Measurements from ENCODE around the gene PRSS50. TPM values are rescaled to one million over a fixed set of nuclear protein-coding genes. Genes with fewer than 3 reads are reported as not detected.

Gene PRSS50
- polyA plus RNA-seq, 1 of the 3 experiments (the other 2 are of a cell fraction) = not detected

DNA sequence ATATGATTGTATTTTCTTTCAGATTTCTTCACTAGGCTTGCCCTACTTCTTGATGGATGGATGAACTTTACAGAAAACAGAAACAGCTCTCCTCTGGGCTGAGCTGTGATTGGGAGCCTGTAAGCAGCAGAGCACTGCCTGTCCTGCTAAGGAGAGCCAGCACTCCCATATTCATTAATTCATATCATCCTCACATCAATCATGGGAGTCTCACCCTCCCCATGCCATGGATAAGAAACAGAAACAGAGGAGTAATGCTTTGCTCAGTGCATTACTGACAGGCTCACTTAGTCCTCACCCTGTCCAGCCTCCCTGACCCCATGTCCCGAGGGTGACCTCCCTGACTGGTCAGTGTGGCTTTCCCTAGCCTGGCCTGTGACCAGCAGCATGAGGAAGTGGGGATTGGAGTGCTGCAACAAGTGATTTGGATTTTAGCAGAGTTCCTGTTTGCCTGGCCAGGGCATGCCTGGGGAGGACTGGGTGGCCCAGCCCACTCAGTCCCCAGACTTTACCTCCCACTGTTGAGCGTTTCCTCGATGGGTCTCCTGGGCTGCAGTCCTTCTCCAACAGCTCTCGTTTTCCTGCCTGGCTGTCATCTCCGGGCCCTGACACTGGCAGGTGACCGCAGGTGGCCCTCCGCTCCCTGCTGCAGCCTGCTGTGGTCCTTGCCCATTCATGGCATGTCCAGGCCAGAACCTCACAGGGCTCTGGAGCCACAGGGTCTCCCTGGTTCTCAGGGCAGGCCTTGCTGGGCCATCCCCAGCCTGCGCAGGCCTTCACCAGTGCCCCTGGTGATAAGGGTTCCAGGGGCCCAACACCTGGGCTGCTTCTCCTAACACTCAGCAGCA lies 17.8 kb downstream of the PRSS50 start:
- ChIA-PET CTCF (interaction anchor here (0.8 to 4.2 kb wide), 8 partner anchors 28 to 224 kb away, joined by 3 to 52 read pairs (median 12); no protein-coding TSS in a partner anchor), POLR2A (interaction anchor here (0.7 to 1.3 kb wide), 2 partner anchors 145 to 494 kb away, joined by 3 to 7 read pairs; no protein-coding TSS in a partner anchor)
- H3K27me3 ChIP-seq (ENCODE audit: insufficient read depth) = peaks cover 14% of the 10 kb centered on the region
- no peak overlapping the region for H3K4me3 ChIP-seq (ENCODE audit: low read depth in 2 of 2, low read length in 1 of 2)
- WGBS (ENCODE audit: low lambda C conversion rate) = 89% methylated on average over 6 of the region's 8 CpGs
- peak overlapping the region in 1 of 2 experiments; percentile 94; a peak in 2 of 4 replicates for H3K27ac ChIP-seq (ENCODE audit: low read depth in 2 of 2, low read length in 1 of 2)
- no peaks in the 10 kb centered on the region for H3K36me3 ChIP-seq (replicated peaks in 1 of 2; ENCODE audit: control insufficient read depth in 1 of 2, insufficient read depth in 2 of 2, low read length in 1 of 2)
- no peaks in the 10 kb centered on the region for H4K20me1 ChIP-seq (ENCODE audit: insufficient read depth)
- peak; percentile 52 for DNase-seq
- H3F3A ChIP-seq (replicated peaks; ENCODE audit: insufficient read depth) = no peaks in the 10 kb centered on the region
- H3K9me2 ChIP-seq = no peaks in the 10 kb centered on the region
- H3K9ac ChIP-seq = no peak overlapping the region
- H2AFZ ChIP-seq (ENCODE audit: low read depth) = no peak overlapping the region
- H3K79me2 ChIP-seq (ENCODE audit: insufficient read depth) = no peaks in the 10 kb centered on the region
- no peak overlapping the region for H3K4me2 ChIP-seq
- no peaks in the 10 kb centered on the region for H3K9me3 ChIP-seq
- H3K4me1 ChIP-seq (ENCODE audit: control insufficient read depth in 1 of 2, insufficient read depth in 2 of 2, low read depth in 1 of 2, low read length in 1 of 2) = peaks cover 0 to 50% of the 10 kb centered on the region in 2 experiments; a peak in 1 of 4 replicates
- TF ChIP-seq RCOR1 (IDR thresholded peaks at IDR 0.05; ENCODE audit: low read length) = no peak
- TF ChIP-seq JUND (IDR thresholded peaks at IDR 0.05) = no peak
- TF ChIP-seq GABPA (IDR thresholded peaks at IDR 0.05; ENCODE audit: low read depth) = no peak
- TF ChIP-seq PBX3 (IDR thresholded peaks at IDR 0.05) = no peak
- TF ChIP-seq EP300 (IDR thresholded peaks at IDR 0.05; ENCODE audit: borderline replicate concordance in 1 of 2, low read depth in 1 of 2, low read length in 1 of 2) = 0 out of 4 replicates have a peak, but pooled peaks of 1 of the 2 experiments have one; percentile 18

DNA sequence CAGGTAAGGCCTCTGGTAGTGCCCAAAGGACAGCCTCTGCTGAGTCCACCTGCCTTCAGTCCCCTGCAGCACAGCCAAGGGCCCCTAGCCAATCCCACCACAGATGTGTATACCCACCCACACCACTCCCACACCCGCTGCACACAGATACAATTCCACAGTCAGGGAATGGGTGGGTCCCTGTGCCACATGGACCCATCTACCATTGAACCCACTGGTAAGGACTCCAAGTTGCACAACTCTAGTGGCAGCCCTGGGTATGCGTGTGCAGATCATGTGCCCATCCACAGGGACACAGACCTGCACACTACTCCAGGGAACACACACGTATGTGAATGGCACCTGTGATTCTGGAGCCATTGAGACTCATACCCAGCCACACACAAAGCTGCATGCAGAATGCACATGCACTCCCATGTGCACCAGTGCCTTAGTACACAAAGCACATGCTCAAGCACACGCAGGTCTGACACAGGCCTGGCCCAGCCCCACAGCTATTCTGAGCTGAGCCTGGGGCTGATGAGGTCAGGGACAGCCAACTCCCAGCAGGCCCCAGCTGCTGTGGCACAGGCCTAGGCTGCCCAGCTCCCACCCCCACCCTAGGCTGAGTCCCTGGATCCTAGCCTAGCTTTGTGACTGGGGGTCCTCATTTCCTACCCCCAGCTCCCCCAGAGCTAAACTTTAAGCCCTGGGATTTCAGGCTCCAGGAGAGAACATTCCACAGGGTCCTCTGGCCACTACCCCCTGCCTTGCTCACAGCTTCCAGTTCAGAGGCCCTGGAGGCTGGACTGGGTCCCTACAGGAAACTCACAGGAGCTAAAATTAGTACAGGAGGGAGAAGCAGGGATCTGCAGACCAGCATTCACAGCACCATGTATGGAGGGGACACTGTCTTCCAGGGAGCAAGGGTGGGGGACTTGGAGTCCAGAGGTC lies 21.4 kb downstream of the PRSS50 start:
- H3K4me3 ChIP-seq (ENCODE audit: low read depth in 2 of 2, low read length in 1 of 2) = no peak overlapping the region
- no peak overlapping the region for H2AFZ ChIP-seq (ENCODE audit: low read depth)
- peaks cover under 1% of the 10 kb centered on the region; the same call in 1 of the 2 replicates for H3K27me3 ChIP-seq (ENCODE audit: insufficient read depth)
- 100% methylated on average over 1 of the region's 4 CpGs for WGBS (ENCODE audit: low lambda C conversion rate)
- no peak overlapping the region; a peak in 1 of 4 replicates for H3K27ac ChIP-seq (ENCODE audit: low read depth in 2 of 2, low read length in 1 of 2)
- H3K9me3 ChIP-seq = no peaks in the 10 kb centered on the region
- no peak overlapping the region for H3K4me2 ChIP-seq
- no peak overlapping the region for H3K9ac ChIP-seq
- no peaks in the 10 kb centered on the region for H3K36me3 ChIP-seq (replicated peaks in 1 of 2; ENCODE audit: control insufficient read depth in 1 of 2, insufficient read depth in 2 of 2, low read length in 1 of 2)
- no peaks in the 10 kb centered on the region for H3K9me2 ChIP-seq
- H3F3A ChIP-seq (replicated peaks; ENCODE audit: insufficient read depth) = no peaks in the 10 kb centered on the region
- POLR2A ChIA-PET = no interaction called here
- no peak for DNase-seq
- H3K4me1 ChIP-seq (ENCODE audit: control insufficient read depth in 1 of 2, insufficient read depth in 2 of 2, low read depth in 1 of 2, low read length in 1 of 2) = peaks cover 0 to 33% of the 10 kb centered on the region in 2 experiments; a peak in 1 of 4 replicates
- CTCF ChIA-PET = interaction anchor here (0.8 to 5.7 kb wide), 9 partner anchors 9 to 214 kb away, joined by 3 to 42 read pairs (median 3); no protein-coding TSS in a partner anchor
- no peaks in the 10 kb centered on the region for H4K20me1 ChIP-seq (ENCODE audit: insufficient read depth)
- no peaks in the 10 kb centered on the region for H3K79me2 ChIP-seq (ENCODE audit: insufficient read depth)
- TF ChIP-seq JUND (IDR thresholded peaks at IDR 0.05) (no peak), RXRA (IDR thresholded peaks at IDR 0.05; ENCODE audit: borderline replicate concordance, low read depth) (no peak), FOXJ3 (CRISPR knock-in tag; IDR thresholded peaks at IDR 0.05) (no peak), SMC3 (IDR thresholded peaks at IDR 0.05; ENCODE audit: low read depth, low read length) (no peak), RFX5 (IDR thresholded peaks at IDR 0.05; ENCODE audit: low read length) (no peak), TCF12 (IDR thresholded peaks at IDR 0.05) (no peak), TEAD4 (IDR thresholded peaks at IDR 0.05; ENCODE audit: borderline replicate concordance, insufficient read depth) (no peak)
- TF ChIP-seq, protein P1, sequence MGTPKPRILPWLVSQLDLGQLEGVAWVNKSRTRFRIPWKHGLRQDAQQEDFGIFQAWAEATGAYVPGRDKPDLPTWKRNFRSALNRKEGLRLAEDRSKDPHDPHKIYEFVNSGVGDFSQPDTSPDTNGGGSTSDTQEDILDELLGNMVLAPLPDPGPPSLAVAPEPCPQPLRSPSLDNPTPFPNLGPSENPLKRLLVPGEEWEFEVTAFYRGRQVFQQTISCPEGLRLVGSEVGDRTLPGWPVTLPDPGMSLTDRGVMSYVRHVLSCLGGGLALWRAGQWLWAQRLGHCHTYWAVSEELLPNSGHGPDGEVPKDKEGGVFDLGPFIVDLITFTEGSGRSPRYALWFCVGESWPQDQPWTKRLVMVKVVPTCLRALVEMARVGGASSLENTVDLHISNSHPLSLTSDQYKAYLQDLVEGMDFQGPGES (IDR thresholded peaks at IDR 0.05; ENCODE audit: low read depth, low read length) = no peak
- TF ChIP-seq, protein P2, sequence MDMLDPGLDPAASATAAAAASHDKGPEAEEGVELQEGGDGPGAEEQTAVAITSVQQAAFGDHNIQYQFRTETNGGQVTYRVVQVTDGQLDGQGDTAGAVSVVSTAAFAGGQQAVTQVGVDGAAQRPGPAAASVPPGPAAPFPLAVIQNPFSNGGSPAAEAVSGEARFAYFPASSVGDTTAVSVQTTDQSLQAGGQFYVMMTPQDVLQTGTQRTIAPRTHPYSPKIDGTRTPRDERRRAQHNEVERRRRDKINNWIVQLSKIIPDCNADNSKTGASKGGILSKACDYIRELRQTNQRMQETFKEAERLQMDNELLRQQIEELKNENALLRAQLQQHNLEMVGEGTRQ (IDR thresholded peaks at IDR 0.05; ENCODE audit: borderline replicate concordance, low read depth, low read length) = no peak
- TF ChIP-seq, protein P3, sequence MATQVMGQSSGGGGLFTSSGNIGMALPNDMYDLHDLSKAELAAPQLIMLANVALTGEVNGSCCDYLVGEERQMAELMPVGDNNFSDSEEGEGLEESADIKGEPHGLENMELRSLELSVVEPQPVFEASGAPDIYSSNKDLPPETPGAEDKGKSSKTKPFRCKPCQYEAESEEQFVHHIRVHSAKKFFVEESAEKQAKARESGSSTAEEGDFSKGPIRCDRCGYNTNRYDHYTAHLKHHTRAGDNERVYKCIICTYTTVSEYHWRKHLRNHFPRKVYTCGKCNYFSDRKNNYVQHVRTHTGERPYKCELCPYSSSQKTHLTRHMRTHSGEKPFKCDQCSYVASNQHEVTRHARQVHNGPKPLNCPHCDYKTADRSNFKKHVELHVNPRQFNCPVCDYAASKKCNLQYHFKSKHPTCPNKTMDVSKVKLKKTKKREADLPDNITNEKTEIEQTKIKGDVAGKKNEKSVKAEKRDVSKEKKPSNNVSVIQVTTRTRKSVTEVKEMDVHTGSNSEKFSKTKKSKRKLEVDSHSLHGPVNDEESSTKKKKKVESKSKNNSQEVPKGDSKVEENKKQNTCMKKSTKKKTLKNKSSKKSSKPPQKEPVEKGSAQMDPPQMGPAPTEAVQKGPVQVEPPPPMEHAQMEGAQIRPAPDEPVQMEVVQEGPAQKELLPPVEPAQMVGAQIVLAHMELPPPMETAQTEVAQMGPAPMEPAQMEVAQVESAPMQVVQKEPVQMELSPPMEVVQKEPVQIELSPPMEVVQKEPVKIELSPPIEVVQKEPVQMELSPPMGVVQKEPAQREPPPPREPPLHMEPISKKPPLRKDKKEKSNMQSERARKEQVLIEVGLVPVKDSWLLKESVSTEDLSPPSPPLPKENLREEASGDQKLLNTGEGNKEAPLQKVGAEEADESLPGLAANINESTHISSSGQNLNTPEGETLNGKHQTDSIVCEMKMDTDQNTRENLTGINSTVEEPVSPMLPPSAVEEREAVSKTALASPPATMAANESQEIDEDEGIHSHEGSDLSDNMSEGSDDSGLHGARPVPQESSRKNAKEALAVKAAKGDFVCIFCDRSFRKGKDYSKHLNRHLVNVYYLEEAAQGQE (IDR thresholded peaks at IDR 0.05; ENCODE audit: low read depth, low read length) = no peak
- TF ChIP-seq, protein P4, sequence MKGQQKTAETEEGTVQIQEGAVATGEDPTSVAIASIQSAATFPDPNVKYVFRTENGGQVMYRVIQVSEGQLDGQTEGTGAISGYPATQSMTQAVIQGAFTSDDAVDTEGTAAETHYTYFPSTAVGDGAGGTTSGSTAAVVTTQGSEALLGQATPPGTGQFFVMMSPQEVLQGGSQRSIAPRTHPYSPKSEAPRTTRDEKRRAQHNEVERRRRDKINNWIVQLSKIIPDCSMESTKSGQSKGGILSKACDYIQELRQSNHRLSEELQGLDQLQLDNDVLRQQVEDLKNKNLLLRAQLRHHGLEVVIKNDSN (IDR thresholded peaks at IDR 0.05; ENCODE audit: borderline replicate concordance, low read depth) = no peak
